HG02571 (cell line): Measurements from ENCODE around the gene C17orf67.

Source experiments
- ATAC-seq: cut with Tn5 transposase; IDR thresholded peaks from one replicate; pipeline ENCODE4 v1.9.1; 2021; ENCODE audit warnings: mild to moderate bottlenecking, moderate library complexity; ENCODE audit not compliant: unreplicated experiment

The C17orf67 gene, protein sequence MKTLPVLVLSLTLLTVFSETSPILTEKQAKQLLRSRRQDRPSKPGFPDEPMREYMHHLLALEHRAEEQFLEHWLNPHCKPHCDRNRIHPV

DNA sequence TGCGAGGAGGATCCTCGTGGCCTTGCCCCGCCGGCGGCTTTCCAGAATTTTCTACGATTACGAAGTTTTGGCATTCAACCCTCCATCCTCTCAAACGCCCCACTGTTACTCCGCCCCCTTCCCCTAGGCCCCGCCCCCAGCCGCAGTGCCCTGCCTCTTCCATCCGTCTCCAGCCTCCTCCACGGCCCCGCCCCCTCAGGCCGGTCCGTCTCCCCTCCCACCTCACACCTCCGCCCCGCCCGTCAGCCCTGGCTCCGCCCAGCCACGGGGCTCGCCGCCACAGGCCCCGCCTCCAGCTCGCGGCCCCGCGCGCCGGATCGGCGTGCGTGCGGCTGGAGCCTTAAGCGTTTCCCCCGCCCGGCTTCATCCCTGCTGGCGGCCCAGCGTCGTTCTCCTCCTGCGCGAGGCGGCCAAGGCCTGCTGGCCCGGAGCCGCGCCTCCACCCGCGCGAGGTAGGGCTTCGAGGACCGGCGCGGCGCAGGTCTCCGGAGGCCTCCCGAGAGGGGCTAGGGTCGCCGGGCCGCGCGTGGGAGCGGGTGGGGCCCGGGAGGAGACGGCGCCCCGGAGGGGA is at the start of gene C17orf67, which contains the start of gene DGKE:
Gene C17orf67 (minus strand): TSS at position 112 of the 571 bp plus-strand sequence. CDS start 18,110 bp downstream, outside the sequence.
Gene DGKE (plus strand): TSS at position 343 of the 571 bp plus-strand sequence. CDS start 645 bp downstream, outside the sequence.
- peak; percentile 67 for ATAC-seq

DNA sequence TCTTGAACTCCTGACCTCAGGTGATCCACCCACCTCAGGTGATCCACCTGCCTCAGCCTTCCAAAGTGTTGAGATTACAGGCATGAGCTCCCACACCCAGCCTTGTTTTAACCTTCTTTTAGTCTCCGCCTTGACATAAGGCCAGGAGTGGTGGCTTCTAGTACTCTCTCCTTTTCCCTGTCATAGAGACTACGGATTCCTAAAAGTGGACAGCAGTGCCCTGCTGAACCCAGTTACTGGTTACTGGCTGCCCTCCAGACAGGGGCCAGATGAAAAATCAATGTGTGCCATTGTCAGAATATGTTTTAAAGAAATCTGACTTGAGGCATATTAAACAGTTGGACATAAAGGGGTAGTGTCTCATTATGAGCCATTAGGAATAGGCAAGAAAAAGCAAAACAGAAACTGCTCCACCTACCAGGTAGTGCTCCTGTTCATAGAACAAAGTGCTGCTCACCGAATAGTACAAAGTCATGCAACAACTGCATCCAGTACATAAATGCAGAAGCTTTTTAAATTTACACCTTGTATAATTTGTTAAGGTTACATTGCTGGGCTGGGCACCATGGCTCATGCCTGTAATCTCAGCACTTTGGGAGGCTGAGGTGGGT is 48.1 kb upstream of the C17orf67 start:
- no peak for ATAC-seq

DNA sequence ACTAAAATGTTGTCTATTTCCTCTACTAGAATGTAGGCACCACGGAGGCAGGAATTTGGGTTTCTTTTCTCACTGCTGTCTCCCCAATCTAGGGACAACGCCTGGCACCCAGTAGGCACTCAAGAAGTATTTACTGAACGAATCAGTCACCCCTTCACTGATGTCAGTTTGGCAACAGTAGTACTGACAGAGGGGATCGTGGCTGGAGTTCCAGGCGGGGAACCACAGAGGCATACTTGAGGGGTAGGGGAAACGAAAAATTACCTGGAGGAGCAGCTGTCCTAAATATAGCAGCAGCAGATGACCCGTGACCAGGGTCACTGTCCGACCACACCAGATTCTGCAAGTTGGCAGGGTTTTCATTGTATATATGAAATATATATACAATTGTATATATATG is 46.9 kb upstream of the C17orf67 start:
- no peak for ATAC-seq

DNA sequence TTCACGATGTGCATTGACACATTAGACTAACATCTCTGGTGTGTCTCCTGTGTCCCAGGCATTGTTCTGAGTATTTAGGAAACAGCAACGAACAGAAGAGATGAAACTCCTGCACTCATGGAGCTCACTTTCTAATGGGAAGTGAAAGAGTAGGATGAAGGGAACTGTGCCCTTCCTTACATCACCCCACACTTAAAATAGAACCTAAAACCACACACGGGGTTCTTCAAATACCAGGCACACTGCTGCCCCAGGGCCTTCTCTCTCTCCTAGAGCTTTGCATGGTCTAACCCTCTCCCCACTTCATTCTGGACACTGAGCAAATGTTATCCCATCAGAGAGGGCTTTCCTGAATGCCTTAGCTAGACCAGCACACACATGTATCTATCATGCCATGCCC is 46.4 kb upstream of the C17orf67 start:
- ATAC-seq: no peak

DNA sequence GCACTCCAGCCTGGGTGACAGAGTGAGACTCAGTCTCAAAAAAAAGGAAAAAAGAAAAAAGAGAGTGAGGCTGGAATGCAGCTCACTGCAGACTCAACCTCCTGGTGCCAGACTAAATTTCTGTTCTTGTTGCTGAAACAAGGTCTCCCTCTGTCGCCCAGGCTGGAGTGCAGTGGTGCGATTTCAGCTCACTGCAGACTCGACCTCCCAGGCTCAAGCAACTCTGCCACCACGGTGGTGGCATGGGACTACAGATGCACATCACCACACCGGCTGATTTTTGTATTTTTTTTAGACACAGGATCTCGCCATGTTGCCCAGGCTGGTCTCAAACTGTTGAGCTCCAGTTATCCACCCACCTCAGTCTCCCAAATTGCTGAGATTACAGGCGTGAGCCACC is 45.6 kb upstream of the C17orf67 start:
- ATAC-seq: no peak

DNA sequence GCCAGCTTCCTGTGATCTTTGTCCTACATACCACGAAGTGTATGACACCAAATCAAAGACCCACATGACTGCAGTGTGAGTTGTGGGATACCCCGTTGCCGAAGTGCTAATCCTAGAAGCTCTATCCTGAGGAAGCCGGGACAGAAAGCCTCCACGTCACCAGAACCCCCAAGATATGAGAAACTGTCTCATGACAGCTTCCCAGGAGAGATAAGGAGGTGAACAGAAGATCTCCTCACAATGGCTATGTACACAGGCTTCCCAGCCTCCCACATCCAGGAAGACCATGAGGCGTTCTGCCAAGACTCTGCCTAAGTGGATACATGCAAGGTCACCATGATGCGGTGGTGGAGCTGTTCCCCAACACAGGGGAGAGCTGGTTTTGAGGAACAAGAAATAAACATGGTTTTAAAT is 43.1 kb upstream of the C17orf67 start:
- ATAC-seq: no peak

DNA sequence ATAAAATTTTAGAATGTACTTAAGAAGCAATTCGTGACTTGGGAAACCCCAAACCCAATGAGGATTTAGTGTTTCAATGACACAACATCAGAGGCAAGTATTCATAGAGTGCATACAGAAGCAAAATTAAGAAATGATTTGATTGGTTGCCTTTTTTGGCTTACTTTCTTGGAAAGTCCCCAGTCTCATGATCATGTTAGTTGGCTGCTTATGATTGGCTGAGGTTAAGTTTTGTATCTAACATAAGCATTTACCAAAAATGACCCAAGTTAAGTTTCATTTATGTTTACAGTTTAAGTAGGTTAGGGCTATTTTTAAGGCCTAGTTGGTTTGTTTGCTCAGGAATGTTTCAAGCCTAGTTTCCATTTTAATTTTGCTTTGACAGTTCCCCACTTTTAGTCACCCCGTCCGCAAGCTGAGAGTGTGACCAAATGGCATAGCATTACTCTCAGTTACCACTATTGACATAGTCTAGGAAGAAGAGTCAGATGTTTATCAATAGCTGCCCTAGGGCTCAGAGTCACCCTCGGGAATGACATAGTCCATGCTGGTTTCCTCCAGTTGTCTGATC is 36.4 kb upstream of the C17orf67 start:
- ATAC-seq: peak; percentile 73

DNA sequence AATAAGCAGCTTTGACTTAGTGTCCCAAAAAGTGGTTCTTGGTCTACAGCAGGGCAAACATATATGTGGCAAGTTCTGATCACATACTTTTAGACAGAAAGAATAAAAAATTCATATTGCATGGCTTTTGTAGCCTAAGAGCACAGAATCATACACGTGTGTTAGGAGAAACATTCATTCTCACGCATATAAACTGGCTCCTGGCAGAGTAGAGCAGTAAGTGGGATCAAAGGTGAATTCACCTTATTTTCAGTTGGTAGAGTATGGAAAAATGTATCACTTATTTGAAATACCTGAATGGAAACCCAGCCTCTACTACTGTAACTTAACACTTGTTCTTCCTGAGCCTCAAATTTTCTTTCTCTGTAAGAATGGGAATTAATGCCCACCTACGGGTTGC is 35.0 kb upstream of the C17orf67 start:
- no peak for ATAC-seq

DNA sequence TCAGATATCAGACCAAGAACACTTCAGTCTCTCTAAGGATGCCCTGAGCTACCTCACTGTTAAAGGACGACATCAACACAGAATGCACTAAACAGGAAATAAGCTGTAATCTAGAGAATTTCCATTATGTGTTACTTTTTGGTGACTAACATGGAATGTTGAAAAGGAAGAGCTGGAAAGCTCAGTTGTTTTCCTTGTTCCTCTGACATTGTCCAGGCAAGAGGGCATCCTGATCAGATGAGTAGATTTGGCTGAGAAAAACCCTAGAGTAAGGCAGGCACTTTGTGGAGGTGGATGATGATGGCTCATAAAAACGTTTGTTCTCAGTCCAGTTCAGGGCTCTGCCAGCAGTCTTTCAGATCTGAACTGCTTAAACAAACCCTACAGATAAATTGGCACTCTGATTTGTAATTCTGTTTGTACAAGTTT is 34.2 kb upstream of the C17orf67 start:
- no peak for ATAC-seq

DNA sequence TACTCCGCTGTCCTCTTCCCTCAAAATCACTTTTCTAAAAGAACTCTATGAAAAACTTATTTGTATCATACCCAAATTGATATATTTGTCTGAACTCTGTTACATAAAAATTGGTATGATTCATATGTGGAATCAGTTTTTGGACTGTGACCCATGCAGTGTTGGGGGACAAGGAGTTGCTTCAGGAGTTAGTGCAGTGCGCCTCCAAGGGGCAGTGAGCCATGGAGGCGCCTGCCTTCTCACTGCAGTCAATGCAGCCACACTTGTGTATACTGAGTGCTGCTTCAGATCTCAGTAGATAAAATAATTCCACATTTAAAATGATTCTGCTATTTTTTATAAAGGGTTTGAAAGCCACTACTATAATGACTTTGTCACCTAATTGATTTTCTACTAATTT is 32.8 kb upstream of the C17orf67 start:
- no peak for ATAC-seq

DNA sequence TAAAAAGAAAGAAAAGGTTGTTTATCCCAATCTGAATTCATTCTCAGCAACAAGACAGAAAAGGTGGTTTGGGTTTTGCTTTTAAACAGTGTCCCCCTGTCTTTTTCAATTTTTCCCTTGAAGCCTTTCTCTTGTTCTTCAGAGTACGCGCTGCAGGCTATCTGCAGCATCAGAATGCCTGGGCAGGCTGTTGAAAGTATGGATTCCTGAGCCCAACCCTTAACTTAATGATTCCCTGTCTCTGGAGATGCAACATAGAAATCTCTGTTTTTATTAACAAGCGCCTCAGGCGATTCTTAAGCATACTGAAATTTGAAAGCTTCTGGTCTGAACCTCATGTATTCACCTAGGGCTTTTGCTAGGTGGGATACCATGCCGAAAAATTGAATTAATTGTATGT is 32.4 kb upstream of the C17orf67 start:
- no peak for ATAC-seq

DNA sequence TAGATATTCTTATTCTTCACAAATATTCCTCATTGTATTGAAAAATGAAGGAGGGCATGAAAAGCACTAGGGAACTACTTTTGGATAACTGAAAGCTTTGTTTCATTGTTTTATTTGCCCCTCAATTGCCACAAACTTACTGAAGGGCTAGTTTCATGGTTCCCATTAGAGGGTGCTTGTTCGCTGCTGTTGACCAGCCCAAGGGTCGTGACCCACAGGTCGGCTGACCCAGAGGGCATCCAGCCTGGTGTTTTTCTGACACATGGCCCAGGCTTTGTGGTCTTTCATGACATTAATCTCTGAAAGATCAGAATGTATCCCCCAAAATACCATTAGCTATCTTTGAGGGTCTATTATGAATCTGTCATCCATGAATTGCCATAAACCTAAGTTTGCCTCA is 30.3 kb upstream of the C17orf67 start:
- ATAC-seq: no peak

DNA sequence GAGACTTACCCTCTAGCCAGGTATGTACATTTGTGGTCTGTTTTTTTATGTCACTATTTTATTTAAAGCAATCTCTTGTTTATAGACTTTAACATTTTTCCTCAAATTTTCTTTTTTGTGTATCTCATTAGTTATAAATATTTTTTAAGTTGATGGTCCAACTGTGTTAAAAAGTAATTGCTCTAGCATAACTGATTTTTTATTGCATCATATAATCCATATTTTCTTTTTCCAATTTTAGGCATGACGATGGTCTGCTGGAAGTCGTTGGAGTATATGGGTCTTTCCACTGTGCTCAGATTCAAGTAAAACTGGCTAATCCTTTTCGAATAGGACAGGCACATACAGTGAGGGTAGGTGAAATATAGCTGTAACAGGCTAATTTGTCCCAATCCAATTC is 28.2 kb upstream of the C17orf67 start:
- ATAC-seq: no peak

DNA sequence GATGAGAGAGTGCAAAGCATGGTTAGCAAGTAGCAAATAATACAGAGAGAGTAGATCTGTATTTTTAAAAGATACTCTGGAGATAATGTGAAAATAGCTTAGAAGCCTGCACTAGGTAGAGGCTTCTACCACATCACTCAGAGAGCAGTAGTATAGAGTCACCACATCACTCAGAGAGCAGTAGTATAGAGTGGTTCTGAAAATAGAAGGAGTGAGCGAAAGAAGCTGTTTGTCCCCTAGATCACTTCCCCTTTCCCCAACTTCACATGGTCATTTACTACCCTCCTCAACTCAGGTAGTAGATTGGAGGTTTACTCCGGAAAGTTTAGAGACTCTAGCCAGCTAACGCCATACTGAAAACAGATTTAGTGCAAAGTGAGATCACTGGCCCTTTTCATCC is 17.3 kb upstream of the C17orf67 start:
- ATAC-seq: no peak

DNA sequence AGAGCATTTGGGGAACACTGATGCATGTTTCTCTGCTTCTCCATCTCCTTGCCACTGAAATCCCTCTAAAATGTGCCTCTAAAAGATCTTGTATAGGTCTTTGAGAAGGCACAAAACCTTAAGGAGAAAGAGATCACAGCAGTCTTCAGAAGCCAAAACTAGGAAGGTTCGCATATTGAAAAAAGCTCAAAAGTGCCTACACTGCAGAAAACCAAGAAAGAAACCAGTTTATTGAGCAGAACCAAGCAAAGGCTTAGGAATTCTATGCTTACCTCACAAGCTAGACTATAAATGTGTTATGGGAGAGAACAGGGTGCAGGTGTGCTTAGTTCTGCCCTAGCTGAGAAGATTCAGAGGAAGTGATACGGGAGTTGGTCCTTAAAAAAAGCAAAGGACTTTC is 16.9 kb upstream of the C17orf67 start:
- no peak for ATAC-seq

DNA sequence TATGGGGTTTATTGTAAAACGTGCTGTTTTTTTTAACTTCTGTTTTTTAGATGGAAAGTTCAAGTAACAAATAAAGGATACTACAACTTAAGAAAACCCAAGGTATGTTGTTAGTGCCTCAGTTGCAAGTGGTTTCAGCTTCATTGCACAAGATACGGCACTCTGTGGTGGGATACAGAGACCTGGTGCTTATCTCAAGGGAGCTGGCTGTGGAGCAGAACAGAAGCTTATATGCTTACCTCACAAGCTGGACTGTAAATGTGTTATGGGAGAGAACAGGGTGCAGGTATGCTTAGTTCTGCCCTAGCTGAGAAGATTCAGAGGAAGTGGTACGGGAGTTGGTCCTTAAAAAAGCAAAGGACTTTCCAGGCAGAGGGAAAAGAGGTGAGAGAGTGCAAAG is 15.4 kb upstream of the C17orf67 start:
- no peak for ATAC-seq

DNA sequence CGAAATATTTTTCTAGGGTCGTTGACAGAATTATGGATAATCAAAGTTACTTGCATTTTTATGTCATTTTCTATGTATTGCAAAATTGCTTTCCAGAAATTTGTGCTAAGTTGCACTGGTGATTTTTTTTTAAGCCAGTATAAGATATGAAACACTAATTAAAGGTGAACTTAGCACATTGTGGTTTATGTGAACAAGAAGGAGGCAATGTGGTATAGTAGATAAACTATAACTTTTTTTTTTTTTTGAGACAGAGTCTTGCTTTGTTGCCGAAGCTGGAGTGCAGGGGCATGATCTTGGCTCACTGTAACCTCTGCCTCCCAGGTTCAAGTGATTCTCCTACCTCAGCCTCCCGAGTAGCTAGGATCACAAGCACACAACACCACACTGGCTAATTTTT is 13.4 kb upstream of the C17orf67 start:
- no peak for ATAC-seq

DNA sequence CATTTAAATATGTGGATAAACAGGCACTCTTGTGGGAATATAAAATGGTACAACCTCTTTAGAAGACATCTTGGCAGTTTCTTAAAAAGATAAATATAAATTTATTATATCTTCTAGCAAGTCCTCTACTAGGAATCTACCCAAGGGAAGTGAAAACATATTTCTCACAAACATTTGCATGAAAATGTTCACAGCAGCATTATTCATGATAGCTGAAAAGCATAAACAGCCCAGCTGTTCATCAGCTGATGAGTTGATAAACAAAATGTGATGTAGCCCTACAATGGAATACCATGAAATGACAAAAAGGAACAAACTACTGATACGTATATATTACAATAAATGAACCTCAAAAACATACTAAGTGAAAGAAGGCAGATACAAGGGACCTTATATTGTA is 12.2 kb upstream of the C17orf67 start:
- no peak for ATAC-seq

DNA sequence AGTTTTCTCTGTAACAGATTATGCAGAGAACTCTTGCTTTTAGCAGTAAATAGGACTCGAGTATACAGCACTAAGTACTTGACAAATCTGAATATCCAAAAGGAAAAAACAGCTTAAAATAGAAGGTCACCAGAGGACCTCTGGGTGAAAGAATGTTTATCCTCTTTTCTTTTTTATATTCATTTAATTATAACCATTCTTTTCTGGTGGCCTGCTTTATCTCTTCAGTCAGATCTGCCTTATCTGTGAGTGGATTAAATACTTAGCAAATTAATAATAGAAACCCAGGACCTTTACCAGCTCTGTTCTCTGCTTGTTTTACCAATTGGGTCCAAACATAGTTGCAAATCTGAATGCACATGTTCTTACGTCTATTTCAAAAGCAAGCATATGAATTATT is 8.9 kb upstream of the C17orf67 start:
- no peak for ATAC-seq

DNA sequence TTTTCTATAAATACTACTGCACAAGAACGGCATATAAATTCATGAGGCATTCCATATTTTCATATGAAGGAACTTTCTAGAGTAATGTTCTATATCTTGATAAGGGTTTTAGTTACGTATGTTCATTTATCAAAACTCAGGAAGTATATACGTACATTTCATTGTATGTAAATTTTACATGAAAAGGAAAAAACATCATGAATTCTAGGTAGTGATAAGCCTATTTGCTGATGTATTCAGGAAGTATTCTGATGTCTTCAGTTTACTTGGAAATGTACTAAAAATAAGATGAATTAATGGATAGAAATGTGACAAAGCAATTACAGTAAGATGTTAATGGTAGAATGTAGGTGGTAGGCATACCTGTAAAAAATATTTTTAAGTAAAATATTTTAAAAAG is 5.0 kb upstream of the C17orf67 start:
- ATAC-seq: no peak

DNA sequence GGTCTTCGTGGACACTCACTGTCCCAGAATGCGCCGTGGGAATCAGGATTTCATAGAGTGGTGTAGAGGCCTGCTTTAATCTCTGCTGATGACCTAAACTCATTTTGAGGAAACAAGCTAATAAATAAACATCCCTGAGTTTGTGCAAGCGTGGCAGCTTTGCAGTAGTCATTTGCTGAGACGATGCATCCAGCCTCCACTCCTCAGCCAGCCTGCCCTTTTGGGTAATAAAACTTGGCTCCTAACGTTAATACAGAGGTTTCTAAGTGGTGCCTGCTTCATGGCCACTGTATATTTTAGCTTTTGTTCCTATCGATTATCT is 1.5 kb upstream of the C17orf67 start:
- no peak for ATAC-seq
